HT-29 (cell line): ENCODE results near the gene RCAN1. TPM values are rescaled to one million over a fixed set of nuclear protein-coding genes. Genes with fewer than 3 reads are reported as not detected.

Experiments used
- DNase-seq: peaks from one replicate; pipeline ENCODE4 v3.0.0-alpha.2; 2015; ENCODE audit warnings: low spot score
- total RNA-seq: library from RNA; depleted of rRNA; stranded (reverse); fragments of >200 nt; shearing (Covaris generic); gene quantifications from 2 replicates; pipeline ENCODE4 v1.2.3, GENCODE V29; 2014; rRNA removed

Gene RCAN1
- total RNA-seq: 6.9 and 8.3 TPM in 2 replicates

GRCh38 chr21:34614628-34615486 lies at the start of gene RCAN1:
RCAN1 (minus strand) TSS chr21:34615113; CDS start chr21:34615011, 102 bp downstream.
- peak; percentile 83 for DNase-seq

GRCh38 chr21:34661848-34662247 lies 46.9 kb upstream of the RCAN1 start:
- no peak for DNase-seq

- DNase-seq: no peak
These were observed 38.6 kb upstream of the RCAN1 start for GRCh38 chr21:34653522-34653921.

GRCh38 chr21:34651642-34652041 lies 36.7 kb upstream of the RCAN1 start:
- no peak for DNase-seq

DNA sequence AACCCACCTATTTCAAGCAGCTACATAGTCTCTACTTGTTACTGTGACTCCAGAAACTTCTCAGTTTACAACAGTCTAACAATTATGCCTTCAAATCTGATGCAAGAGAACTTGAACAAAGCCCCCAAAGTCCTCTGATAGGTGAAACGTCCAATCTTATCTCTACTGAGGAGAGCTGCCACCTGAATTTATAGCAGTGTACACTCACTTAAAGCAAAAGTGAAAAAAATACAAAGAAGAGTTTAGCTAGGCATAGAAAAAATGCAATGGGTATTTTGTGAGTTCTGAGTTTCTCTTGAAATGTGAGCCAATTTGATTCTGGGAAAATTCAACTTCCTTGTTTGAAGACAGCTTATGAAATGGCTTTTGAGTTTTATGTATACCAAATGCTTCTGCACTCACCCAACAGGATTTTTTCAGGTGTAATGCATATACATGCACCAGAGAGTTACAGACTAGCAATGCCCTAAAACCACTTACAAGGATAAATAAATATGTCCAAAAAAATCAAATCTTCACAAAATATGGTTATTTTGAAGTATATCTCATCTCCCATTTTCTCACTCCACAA lies 36.0 kb upstream of the RCAN1 start:
- DNase-seq: no peak

DNA sequence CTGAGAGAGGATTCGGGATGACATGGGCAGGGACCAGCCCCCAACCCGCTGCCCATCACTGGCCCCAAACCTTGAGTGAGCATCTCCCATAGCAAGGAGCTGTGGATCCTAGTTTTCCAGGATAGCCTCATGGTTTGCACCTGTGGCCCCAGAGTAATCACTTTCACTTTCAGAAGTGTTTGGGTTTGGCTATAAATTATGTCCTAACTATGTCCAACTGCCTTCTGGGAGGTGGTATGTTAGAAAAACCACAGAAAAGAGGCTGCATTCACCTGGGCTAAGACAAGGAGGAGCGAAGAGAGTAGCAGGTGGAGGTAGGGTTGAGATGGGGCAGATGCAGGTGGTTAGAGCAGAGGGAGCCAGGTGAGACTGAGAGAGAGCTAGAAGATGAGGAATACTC lies 34.5 kb upstream of the RCAN1 start:
- DNase-seq: no peak

DNA sequence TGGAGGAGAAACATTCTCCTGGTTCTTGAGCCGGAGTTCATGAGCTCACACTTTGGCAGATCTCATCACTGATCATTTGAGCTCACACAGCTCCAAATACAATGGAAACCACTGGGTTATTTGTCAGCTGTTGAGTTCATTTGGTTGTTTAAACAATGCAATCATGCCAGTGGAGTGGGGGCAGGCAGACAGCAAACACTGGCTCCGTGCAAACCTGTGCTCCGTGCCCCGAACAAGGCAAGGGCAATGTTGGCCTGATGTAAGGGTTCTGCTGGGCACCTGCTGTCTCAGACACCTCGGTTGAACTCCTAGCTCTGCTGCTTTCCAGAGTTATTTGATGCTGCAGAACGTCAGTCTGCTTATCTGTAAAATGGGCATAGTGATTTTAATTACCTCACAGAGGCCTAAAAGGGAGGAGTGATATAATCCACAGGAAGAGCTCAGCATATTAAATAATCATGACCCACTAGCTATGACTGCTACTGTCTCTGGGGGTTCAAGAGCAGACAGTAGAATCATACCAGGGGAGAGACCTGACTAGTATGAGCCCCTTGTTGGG lies 33.9 kb upstream of the RCAN1 start:
- DNase-seq: no peak

DNA sequence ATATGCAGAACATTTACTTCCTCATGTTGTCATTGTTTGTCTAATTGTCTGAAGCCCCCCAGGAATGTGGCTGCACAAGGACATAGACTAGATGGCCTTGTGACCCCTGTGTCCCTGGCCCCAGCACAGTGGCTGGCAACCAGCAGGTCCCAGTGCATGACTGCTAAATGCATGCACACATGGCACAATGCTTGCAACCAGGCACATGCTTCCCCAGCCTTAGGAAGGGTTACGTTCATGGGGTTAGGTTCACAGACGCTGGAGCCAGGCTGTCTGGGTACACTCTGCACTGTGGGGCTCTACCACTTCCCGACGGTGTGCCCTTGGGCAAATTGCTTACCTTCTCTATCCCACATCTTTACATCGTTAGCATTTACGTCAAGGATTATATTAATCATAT lies 32.6 kb upstream of the RCAN1 start:
- no peak for DNase-seq

DNA sequence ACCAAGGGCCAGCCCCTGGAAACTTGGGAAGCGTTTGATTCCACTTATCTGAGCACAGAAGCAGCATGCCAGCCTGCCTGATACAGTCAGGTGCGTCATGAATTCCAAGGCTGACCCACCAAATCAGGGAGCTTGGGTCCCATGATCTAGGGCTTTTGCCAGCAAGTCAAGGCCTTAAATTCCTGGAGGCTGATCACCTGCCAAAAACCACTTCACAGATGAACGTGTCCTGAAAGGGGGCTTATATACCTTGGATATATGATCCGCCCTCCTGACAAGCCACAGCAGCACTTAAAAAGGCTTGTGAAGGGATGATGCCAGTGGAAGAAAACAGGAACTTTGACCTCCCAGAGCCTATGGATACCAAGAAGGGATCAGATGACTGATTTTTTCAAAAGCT lies 29.9 kb upstream of the RCAN1 start:
- no peak for DNase-seq

DNA sequence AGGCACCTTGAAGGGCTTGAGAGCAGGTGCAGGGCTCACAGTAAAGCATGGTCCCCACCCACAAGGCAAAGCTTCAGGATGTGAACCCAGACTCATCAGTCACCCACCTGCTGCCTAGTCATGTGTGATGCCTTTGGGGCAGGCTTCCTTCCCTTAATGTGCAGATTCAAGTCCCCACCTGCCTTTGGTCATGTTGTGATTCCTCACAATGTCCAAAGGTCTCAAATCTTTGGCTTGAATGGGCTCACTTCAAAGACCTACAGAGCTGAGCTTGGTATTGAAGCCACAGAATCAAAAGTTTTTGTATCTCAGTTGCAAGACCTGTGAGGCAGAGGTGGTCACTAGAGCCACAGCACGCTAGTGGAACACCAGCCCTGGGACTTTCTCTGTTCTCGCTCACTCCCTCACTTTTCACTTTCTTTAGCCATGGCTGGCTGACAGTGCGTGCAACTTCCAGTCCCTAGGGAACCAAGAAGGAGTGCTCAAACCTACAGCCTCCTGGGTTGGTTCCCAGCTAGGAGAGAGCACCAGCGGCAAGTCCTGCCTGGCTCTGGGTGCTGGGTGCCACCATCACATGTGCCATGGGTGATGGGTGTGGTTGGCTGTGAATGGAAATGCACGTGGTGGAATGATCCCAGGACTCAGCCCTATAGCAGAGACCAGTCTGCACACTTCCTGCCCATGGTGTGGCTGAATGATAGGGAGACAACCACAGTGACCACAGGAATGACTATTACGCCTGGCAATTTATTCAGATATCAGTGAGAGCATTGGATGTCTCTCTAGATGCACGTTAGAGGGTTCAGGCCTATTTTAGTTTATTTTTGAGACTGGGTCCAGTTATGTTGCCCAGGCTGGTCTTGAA lies 27.5 kb upstream of the RCAN1 start:
- DNase-seq: no peak

GRCh38 chr21:34640858-34641257 lies 25.9 kb upstream of the RCAN1 start:
- DNase-seq: no peak

DNA sequence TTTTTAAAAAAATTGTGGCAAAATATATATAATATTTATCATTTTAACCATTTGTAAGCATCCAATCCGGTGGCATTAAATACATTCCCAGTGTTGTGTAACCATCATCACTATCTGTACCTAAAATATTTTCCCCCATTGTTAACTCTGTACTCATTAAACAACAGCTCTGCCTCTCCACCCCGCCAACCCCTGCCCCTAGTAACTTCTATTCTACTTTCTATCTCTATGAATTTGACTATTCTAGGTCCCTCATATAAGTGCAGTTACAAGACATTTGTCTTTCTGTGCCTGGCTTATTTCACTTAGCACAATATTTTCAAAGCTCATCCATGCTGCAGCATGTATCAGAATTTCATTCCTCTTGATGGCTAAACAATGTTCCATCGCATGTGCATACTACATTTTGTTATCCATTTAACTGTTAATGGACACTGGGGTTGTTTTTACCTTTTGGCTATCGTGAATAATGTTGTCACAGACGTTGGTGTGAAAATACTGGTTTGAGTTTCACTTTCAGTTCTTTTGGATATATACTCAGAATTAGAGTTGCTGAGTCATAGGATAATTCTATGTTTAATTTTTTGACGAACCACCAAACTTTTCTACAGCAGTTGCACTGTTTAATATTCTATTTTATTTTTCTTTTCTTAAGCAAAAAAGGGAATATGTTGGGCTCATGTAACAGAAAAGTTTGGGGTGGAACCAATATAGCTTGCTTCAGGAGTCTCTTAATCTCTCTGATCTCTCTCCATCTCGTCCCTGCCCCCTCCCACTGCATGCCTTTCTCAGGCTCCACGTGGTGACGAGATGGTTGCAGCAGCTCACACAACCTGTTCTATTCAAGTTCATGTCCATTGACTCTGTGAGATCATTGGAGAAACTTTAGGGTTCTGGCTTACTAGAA lies 25.2 kb upstream of the RCAN1 start:
- DNase-seq: no peak

GRCh38 chr21:34639250-34639649 lies 24.3 kb upstream of the RCAN1 start:
- no peak for DNase-seq

DNA sequence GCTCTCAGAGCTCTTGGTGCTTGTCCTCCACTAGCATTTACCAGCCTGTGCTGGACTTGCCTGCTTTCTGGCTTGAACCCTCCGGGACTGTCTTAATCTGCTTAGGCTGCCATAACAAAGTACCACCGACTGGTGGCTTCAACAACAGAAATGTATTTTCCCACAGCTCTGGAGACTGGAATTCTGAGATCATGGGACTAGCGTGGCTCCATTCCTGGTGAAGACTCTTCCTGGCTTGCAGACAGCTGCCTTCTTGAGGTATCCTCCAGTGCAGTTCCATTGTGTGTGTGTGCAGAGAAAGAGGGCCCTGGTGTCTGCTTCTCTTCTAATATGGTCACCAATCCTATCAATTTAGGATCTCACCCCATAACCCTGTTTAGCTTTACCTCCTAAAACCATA lies 22.0 kb upstream of the RCAN1 start:
- no peak for DNase-seq

DNA sequence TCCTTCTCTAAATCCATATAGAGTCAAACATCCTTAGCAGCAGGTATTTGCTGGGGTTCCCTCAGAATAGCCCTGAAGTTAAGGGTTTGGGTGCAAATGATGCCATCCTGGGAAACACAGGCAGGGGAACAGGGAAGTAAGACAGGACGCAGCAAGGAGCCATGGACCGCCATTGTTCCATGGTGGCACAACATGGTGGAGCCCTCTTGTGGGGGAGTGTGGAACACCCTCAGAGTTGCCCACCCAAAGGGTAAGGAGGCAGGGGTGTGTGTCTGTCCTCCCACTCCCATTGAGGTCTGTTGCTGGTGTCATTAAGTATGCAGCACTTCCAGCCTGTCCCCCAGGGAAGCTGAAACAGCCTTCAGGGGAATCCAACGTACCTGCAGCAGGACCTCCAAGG lies 20.4 kb upstream of the RCAN1 start:
- DNase-seq: no peak

DNA sequence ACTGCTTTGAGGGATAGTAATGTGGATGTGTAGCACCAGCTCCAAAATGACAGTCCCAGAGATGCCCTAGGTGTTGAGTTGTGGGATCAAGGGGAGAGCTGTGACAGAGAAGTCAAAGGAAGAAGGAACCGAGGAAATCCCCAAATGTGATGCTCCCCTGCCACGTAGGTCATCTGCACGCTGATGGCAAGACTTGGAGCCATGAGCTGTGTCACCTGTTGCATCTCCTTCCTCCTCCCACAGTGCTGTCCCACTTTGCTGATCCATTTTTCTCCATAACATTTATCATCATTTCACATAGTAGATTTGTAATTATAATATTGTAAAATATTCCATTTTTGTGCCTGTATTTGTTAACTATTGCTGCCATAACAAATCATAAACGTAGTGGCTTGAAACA lies 17.6 kb upstream of the RCAN1 start:
- DNase-seq: no peak

- peak; percentile 55 for DNase-seq
These were observed 15.7 kb upstream of the RCAN1 start for GRCh38 chr21:34630536-34631143.

DNA sequence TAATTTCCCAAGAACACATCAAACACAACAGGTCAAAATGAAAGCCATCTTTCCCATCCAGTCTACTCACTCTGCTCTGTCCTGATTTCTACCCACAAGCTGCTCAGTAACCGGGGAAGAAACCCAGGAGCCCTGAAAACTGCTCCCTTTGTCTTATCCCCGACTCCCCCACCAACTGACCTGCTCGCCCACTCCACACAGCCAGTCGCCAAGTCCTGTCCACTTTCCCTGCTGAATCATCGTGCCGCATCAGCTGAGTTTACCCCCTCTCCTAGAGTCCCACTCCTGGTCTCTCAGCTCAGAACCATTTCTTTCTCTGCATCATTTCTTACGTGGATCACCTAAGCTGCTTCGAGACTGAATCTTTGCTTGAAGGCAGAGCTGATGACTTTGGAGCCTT lies 11.2 kb upstream of the RCAN1 start:
- DNase-seq: no peak

- DNase-seq: no peak
These were observed 10.2 kb upstream of the RCAN1 start for GRCh38 chr21:34625030-34625593.

DNA sequence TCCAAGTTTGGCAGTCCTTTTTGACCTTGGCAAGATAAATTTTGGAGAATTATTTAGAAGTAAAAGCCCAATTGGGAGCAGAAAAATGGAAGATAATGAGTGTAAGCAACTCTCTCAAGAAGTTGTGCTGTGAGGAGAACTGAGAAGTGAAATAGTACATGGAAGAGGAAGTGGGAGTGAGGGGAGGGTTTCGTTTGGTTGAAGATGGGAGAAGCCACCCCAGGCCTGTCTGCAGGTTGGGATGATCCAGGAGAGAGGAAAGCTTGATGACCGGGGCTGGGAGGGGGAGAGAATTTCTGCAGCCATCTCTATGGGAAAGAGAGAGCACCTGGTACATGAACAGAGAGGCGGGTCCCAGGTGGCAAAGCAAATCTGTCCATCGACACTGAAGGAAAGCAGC lies 8.6 kb upstream of the RCAN1 start:
- no peak for DNase-seq
